SU-DHL-6 (cell line): Measurements from ENCODE around the gene TPPP2.
"Not testable (repeated sequence)": the region's sequence is repeated elsewhere in the genome, so short reads cannot be mapped to it uniquely, and the experiment has no call there.

Experiments used
- H2AFZ ChIP-seq: fragments of 200-600 bp; sonication (generic); 2 replicates; pipeline ENCODE4 v1.6.1; 2014; ENCODE audit warnings: low read depth, mild to moderate bottlenecking, moderate library complexity, mixed read lengths, antibody characterized with exemption, low read length; ENCODE audit not compliant: severe bottlenecking
- H3F3A ChIP-seq: fragments of 200-600 bp; shearing (Covaris generic); 2 replicates; pipeline ENCODE4 v1.6.0; 2016; ENCODE audit warnings: antibody characterized with exemption, mild to moderate bottlenecking; ENCODE audit not compliant: insufficient read depth
- H3K27ac ChIP-seq: fragments of 200-600 bp; sonication (generic); 2 replicates; pipeline ENCODE4 v1.5.1; 2016; ENCODE audit warnings: low read depth, mild to moderate bottlenecking, low read length, moderate library complexity, mixed read lengths
- H3K27me3 ChIP-seq: fragments of 200-600 bp; sonication (generic), shearing (Covaris generic); 2 replicates; pipeline ENCODE4 v1.6.0; 2014; ENCODE audit warnings: mild to moderate bottlenecking, low read length
- H3K36me3 ChIP-seq: fragments of 200-600 bp; sonication (generic); 2 replicates; pipeline ENCODE4 v1.6.1; 2014; ENCODE audit warnings: mild to moderate bottlenecking, low read length, mixed read lengths
- H3K4me2 ChIP-seq: fragments of 300-600, 200-600 bp; shearing (Covaris generic), sonication (generic); 2 replicates; pipeline ENCODE4 v1.6.0; 2014; ENCODE audit warnings: low read length, low read depth, mild to moderate bottlenecking; ENCODE audit not compliant: poor library complexity, severe bottlenecking
- H3K4me3 ChIP-seq: fragments of 200-600 bp; sonication (generic); 2 replicates; pipeline ENCODE4 v1.5.1; 2014; ENCODE audit warnings: antibody characterized with exemption, low read length, mild to moderate bottlenecking, mixed read lengths; ENCODE audit not compliant: insufficient read depth, poor library complexity, severe bottlenecking
- H3K79me2 ChIP-seq: fragments of 200-600 bp; sonication (generic); 2 replicates; pipeline ENCODE4 v1.6.1; 2014; ENCODE audit warnings: mild to moderate bottlenecking, low read length, moderate library complexity; ENCODE audit not compliant: insufficient read depth
- H3K9ac ChIP-seq: fragments of 200-600 bp; sonication (generic); 2 replicates; pipeline ENCODE4 v1.7.0; 2014; ENCODE audit warnings: mild to moderate bottlenecking, low read length
- H3K9me2 ChIP-seq: fragments of 200-600 bp; sonication (generic); replicated peaks from 2 replicates; pipeline ENCODE4 v1.6.1; 2014; ENCODE audit warnings: low read length; ENCODE audit not compliant: insufficient read depth
- H3K9me3 ChIP-seq: fragments of 200-600 bp; sonication (generic); 2 replicates; pipeline ENCODE4 v1.6.1; 2014; ENCODE audit warnings: low read length, mixed read lengths; ENCODE audit not compliant: insufficient read depth
- H4K20me1 ChIP-seq: fragments of 200-600 bp; sonication (generic); 2 replicates; pipeline ENCODE4 v1.6.1; 2014; ENCODE audit warnings: low read depth, mild to moderate bottlenecking, antibody characterized with exemption, low read length, moderate library complexity, mixed read lengths
- CTCF ChIP-seq: fragments of 200-600 bp; sonication (generic); IDR thresholded peaks from one replicate; pipeline ENCODE4 v1.5.1; 2017; ENCODE audit warnings: antibody characterized with exemption, mild to moderate bottlenecking, low read length, moderate library complexity; ENCODE audit not compliant: insufficient read depth, poor library complexity, severe bottlenecking
- EZH2phosphoT487 ChIP-seq: fragments of 200-600 bp; sonication (generic), shearing (Covaris generic); conservative IDR thresholded peaks from 2 replicates; pipeline ENCODE4 v1.6.1; 2018; ENCODE audit warnings: mild to moderate bottlenecking, antibody characterized with exemption, low read length, moderate library complexity, mixed read lengths

TPPP2 gene

GRCh38 chr14:21029917-21030316 lies at the start of gene TPPP2:
TPPP2 (plus strand) TSS chr14:21030217; CDS start chr14:21030582, 365 bp downstream.
- Histone ChIP-seq H3K9ac (no peak within 1 kb of the TSS), H3K27me3 (no peaks in the 10 kb centered on the region)

GRCh38 chr14:20980906-20981305 lies 49.1 kb upstream of the TPPP2 start:
- Histone ChIP-seq H3K4me2 (no peak overlapping the region), H3K9me3 (no peaks in the 10 kb centered on the region), H2AFZ (no peak overlapping the region), H3K9me2 (no peaks in the 10 kb centered on the region), H3K27me3 (no peaks in the 10 kb centered on the region), H4K20me1 (no peaks in the 10 kb centered on the region), H3F3A (no peaks in the 10 kb centered on the region), H3K9ac (no peak overlapping the region), H3K79me2 (no peaks in the 10 kb centered on the region), H3K27ac (no peak overlapping the region), H3K4me3 (no peak overlapping the region), H3K36me3 (no peaks in the 10 kb centered on the region)
- TF ChIP-seq EZH2phosphoT487 (no peak), CTCF (no peak)

More at GRCh38 chr14:21029917-21030316, at the start of gene TPPP2:
- no peaks in the 10 kb centered on the region for H3K9me3 ChIP-seq
- H3K9me2 ChIP-seq, result no peaks in the 10 kb centered on the region
- no peaks in the 10 kb centered on the region for H3F3A ChIP-seq
- no peaks in the 10 kb centered on the region for H3K36me3 ChIP-seq
- H3K4me2 ChIP-seq, result no peak within 1 kb of the TSS
- H4K20me1 ChIP-seq, result no peaks in the 10 kb centered on the region
- H3K4me3 ChIP-seq, result no peak within 1 kb of the TSS
- H3K79me2 ChIP-seq, result no peaks in the 10 kb centered on the region
- no peak within 1 kb of the TSS for H2AFZ ChIP-seq
- H3K27ac ChIP-seq, result no peak within 1 kb of the TSS
- TF ChIP-seq CTCF (no peak), EZH2phosphoT487 (no peak)

- H3K4me3 ChIP-seq, result no peak overlapping the region
- no peak overlapping the region for H3K27ac ChIP-seq
- H3K27me3 ChIP-seq, result no peaks in the 10 kb centered on the region
- H3K79me2 ChIP-seq, result no peaks in the 10 kb centered on the region
- no peak overlapping the region for H2AFZ ChIP-seq
- no peak overlapping the region for H3K4me2 ChIP-seq
- no peaks in the 10 kb centered on the region for H4K20me1 ChIP-seq
- no peaks in the 10 kb centered on the region for H3K9me2 ChIP-seq
- TF ChIP-seq EZH2phosphoT487 (no peak), CTCF (no peak)
- no peak overlapping the region for H3K9ac ChIP-seq
- H3F3A ChIP-seq, result no peaks in the 10 kb centered on the region
- H3K36me3 ChIP-seq, result no peaks in the 10 kb centered on the region
- H3K9me3 ChIP-seq, result no peaks in the 10 kb centered on the region
These were observed 47.2 kb upstream of the TPPP2 start for GRCh38 chr14:20982646-20983369.

- H3K4me3 ChIP-seq, H3K9me2 ChIP-seq, H2AFZ ChIP-seq, H3K36me3 ChIP-seq, H3K9me3 ChIP-seq, H3K27ac ChIP-seq, H4K20me1 ChIP-seq, H3K27me3 ChIP-seq, H3K9ac ChIP-seq, H3K4me2 ChIP-seq, H3F3A ChIP-seq, H3K79me2 ChIP-seq: not testable (repeated sequence)
These were observed 44.4 kb upstream of the TPPP2 start for GRCh38 chr14:20985650-20986049.
